NCI-H1048 (cell line): ENCODE data around the gene KCNT2.
"Not testable (repeated sequence)": the region's sequence is repeated elsewhere in the genome, so short reads cannot be mapped to it uniquely, and the experiment has no call there.

Source experiments
- DNase-seq: peaks from one replicate; lab custom pipeline; 2025; lab: John Stamatoyannopoulos, UW

KCNT2 gene

GRCh38 chr1:196608390-196609369 lies at the start of gene KCNT2:
TSS of gene KCNT2 (minus strand) at chr1:196608440. CDS start at chr1:196608309, 131 bp downstream.
- DNase-seq = no peak

DNA sequence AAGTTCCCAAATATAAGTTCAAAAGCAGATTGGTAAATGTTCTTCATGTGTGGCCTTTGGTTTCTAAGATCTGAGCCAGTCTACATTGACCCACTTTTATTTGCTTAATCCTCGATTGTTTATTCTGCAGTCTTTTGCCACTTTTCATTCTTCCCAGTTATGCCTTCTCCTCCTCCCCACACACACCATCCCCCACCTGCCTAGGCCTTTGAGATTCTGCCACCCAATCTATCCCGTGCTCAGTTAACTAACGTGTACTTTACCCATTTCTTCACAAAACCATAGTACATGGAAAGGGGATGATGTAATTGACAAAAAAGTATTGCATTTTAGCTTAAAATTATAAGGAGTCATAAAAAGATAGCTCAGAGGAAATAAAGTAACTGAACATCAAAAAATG lies 47.3 kb upstream of the KCNT2 start:
- DNase-seq = no peak

DNA sequence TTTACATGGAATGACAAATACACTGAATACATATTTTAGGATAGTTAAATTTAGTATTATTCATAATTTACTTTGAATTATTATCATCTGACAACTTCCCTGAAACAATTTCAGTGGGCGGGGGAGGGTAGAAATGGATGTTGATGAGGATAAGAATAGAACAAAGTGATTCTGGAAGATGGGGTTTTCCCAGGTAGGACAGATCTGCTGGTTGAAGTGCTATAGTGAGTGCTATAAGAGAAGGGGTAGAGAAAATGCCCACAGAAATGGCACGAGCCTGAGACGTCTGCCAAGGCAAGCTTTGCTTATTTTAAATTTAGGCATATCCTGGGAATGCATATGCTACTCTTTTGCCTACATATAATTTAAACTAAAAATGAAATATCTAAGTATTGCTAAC lies 46.8 kb upstream of the KCNT2 start:
- DNase-seq = no peak

DNA sequence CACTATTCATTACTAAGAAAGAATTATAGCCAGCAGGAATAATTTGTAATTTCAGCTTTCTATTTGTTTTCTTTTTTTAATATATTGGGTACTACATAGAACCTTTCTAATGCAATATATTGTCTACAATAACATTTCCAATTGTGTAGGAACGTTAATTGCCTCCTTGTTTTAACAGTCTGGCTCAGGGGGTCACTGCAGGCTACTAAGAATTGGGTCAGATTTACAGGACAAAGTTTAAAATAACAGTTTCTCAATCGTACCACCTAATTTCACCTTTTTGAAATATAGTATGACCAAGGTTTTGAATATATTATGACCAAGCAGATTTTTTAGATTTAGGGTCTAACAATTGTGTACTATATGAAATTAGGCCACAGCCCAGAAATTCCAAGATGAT lies 46.0 kb upstream of the KCNT2 start:
- no peak for DNase-seq

DNA sequence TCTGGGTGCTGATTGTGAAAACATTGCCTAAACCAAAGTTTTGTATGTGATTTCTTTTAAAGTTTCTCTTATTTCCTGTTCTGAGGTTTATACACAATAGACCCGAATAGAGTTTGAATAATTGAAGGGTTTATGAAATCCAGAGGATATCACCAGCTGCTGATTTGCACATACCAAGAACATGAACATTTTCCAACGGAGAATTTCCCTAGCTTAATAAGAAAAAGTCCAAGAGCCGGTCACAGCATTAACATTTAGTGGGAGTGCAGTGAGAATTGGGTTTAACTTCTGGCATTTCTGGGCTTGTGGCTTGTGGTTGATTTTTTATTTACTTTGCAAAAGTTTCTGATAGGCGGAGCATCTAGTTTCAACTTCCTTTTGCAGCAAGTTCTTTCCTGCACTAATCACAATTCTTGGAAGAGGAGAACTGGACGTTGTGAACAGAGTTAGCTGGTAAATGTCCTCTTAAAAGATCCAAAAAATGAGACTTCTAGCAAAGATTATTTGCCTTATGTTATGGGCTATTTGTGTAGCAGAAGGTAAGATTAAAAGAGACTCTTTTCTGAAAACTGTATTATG lies 43.5 kb upstream of the KCNT2 start, which contains the start of gene CFH:
TSS of gene CFH (plus strand) at position 407 of the 579 bp plus-strand sequence. CDS start at position 482, 75 bp downstream.
- DNase-seq = no peak

- no peak for DNase-seq
Observed at GRCh38 chr1:196651079-196651478, 42.8 kb upstream of the KCNT2 start.

- DNase-seq = no peak
Observed at GRCh38 chr1:196650403-196650802, 42.2 kb upstream of the KCNT2 start.

GRCh38 chr1:196649990-196650389 lies 41.8 kb upstream of the KCNT2 start:
- DNase-seq = no peak

DNA sequence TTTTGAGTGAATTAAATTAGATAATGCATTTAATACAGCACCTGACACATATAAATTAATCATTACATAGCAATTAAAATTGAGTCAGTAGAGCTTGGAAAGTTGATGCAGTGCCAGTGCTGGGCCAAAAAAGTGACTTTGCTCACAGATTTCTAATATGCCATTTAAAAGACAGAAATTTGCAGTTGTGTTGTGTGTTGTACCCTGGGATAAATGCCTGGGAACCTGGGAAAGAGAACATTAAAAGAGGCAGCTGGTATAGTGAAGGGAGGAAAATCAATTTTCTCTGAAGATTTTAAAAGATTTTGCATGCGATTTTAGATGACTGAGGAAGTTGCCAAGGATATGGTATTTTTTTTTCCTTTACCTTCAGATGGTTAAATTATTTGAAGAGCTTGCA lies 32.7 kb upstream of the KCNT2 start:
- no peak for DNase-seq

GRCh38 chr1:196639291-196639690 lies 31.1 kb upstream of the KCNT2 start:
- not testable (repeated sequence) for DNase-seq

- DNase-seq = no peak
Observed at GRCh38 chr1:196638466-196638865, 30.2 kb upstream of the KCNT2 start.

- DNase-seq = no peak
Observed at GRCh38 chr1:196637606-196638005, 29.4 kb upstream of the KCNT2 start.

GRCh38 chr1:196628838-196629237 lies 20.6 kb upstream of the KCNT2 start:
- no peak for DNase-seq

GRCh38 chr1:196623079-196623478 lies 14.8 kb upstream of the KCNT2 start:
- DNase-seq = no peak

GRCh38 chr1:196619721-196620120 lies 11.5 kb upstream of the KCNT2 start:
- no peak for DNase-seq

GRCh38 chr1:196611873-196612272 lies 3.6 kb upstream of the KCNT2 start:
- no peak for DNase-seq

DNA sequence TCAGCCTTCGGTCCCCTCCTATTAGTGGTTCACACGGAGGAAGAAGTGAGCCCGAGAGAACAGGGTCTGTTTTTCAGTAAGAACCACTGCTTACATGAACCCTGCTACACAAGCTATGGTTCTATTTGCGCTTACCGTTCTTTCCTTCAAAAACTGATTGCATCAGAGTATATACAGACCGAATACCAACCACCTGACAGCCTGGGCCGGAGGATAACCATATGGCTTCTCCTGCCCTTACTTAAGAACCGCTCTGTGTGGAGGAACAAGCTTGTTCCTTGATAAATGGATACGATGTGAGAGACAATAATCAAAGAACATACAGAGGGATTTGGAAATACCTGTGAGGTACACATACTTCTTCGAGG lies 1.1 kb upstream of the KCNT2 start:
- DNase-seq = no peak

DNA sequence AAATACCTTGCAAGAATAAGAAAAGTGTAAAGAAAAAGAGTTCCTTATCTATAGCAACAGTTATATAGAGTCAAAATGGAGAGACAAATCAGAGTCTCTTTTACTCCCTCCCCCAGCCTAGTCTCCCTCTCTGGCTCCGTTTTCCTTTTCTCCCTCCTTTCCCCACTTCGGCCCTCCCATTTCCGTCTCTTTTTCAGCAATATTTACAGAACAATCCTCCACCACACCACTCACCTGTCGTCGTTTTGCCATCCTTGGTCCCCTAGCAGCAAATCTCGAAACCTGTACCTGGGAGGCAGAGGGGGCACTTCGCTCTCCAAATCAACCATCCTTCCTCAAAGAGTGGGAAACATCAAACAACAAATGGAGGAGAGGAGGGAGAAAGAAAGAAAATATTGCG lies 259 bp downstream of the KCNT2 start:
- no peak for DNase-seq

DNA sequence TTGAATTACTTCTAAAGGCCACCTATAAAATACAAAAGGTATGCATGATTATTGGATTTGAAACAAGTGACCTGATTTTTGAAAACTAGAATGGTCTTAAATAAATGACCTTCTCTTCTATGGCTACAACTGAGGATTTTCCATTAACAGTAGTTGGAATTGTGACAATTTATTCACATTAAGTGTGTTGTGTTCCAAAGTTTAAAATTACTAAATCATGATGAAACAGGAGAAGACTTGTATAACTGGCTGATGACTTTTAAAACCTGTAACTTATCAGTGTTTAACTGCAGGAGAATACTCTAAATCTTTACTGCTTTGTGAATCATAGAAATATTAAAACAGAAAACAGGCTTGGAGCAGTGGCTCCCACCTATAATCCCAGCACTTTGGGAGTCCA lies 4.6 kb downstream of the KCNT2 start:
- no peak for DNase-seq

GRCh38 chr1:196598942-196599748 lies 9.1 kb downstream of the KCNT2 start:
- DNase-seq = no peak

DNA sequence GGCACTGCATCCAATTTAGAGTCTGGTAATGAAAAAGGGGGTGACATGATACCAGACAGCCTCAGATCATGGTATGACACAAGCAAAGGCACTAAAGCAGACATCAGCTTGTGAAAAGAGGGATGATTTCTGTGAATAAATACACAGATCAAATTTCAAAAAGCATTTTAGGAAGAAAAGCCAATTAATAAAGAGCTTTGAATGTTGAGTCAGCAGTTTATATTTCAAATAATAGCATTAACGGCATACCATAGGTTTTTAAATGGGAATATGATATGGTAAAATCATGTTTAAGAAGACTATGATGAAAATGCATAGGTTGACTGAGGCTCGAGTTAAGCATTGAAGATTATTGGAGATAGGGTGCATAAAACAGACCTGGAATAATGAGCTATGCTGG lies 13.5 kb downstream of the KCNT2 start:
- no peak for DNase-seq

DNA sequence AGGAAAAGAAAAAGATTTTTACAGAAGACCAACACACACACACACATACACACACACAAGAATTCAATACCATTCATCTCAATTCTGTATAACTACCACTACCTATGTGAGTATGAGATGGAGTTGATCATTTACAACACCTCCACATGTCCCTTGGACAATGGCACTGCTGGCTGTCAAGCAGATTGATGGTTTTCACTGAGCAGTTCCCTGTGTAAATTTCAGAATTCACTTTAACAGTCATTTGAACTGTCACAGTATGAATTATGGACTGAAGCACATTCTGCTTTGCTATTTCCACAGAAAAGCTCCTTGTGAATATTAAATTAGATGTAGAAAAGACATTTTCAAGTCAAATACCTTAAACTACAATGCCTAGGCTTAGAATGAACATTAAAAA lies 14.3 kb downstream of the KCNT2 start:
- no peak for DNase-seq

DNA sequence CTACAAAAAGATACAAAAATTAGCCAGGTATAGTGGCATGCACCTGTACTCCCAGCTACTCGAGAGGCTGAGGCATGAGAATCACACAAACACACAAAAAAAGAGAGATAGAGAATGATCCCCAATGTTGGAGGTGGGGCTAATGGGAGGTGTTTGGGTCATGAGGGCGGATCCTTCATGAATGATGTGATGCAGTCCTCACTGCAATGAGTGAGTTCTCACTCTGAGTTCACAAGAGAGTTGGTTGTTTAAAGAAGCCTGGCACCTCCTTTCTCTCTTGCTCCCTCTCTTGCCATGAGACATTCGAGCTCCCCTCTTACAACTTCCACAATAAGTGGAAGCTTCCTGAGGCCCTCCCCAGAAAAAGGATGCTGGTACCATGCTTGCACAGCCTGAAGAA lies 17.3 kb downstream of the KCNT2 start:
- no peak for DNase-seq
